HG03060 (cell line): ENCODE data around the gene LATS2.
"Not testable (repeated sequence)": the region's sequence is repeated elsewhere in the genome, so short reads cannot be mapped to it uniquely, and the experiment has no call there.

Experiments used
- ATAC-seq: cut with Tn5 transposase; IDR thresholded peaks from one replicate; pipeline ENCODE4 v1.9.1; 2021; ENCODE audit warnings: low read depth, moderate number of reproducible peaks; ENCODE audit not compliant: unreplicated experiment

The LATS2 gene

GRCh38 chr13:20972731-20973130, 88.7 kb downstream of the LATS2 start:
- no peak for ATAC-seq

GRCh38 chr13:20969182-20969581, 92.2 kb downstream of the LATS2 start:
- no peak for ATAC-seq

GRCh38 chr13:20968745-20969144, 92.6 kb downstream of the LATS2 start:
- ATAC-seq: no peak

GRCh38 chr13:20967340-20967739, 94.0 kb downstream of the LATS2 start:
- ATAC-seq: no peak

GRCh38 chr13:20964904-20965303, 96.5 kb downstream of the LATS2 start:
- ATAC-seq: no peak

GRCh38 chr13:20961663-20962062, 99.7 kb downstream of the LATS2 start:
- ATAC-seq: not testable (repeated sequence)

- ATAC-seq: no peak
Measured at GRCh38 chr13:20960663-20961309, 100.6 kb downstream of the LATS2 start.

GRCh38 chr13:20957049-20957620, 104.3 kb downstream of the LATS2 start:
- not testable (repeated sequence) for ATAC-seq

GRCh38 chr13:20955496-20955895, 105.9 kb downstream of the LATS2 start:
- ATAC-seq: no peak

- ATAC-seq: no peak
Measured at GRCh38 chr13:20953245-20953931, 108.0 kb downstream of the LATS2 start.

- ATAC-seq: no peak
Measured at GRCh38 chr13:20952838-20953237, 108.5 kb downstream of the LATS2 start.

GRCh38 chr13:20948001-20948400, 113.4 kb downstream of the LATS2 start:
- not testable (repeated sequence) for ATAC-seq

- ATAC-seq: no peak
Measured at GRCh38 chr13:20945952-20946383, 115.4 kb downstream of the LATS2 start.

GRCh38 chr13:20942938-20943559, 118.3 kb downstream of the LATS2 start:
- no peak for ATAC-seq

- ATAC-seq: not testable (repeated sequence)
Measured at GRCh38 chr13:20940511-20940910, 120.9 kb downstream of the LATS2 start.

- ATAC-seq: no peak
Measured at GRCh38 chr13:20940083-20940482, 121.3 kb downstream of the LATS2 start.

- ATAC-seq: no peak
Measured at GRCh38 chr13:20939662-20940061, 121.7 kb downstream of the LATS2 start.

GRCh38 chr13:20938302-20938701, 123.1 kb downstream of the LATS2 start:
- ATAC-seq: no peak

GRCh38 chr13:20927596-20928257, 133.7 kb downstream of the LATS2 start:
- no peak for ATAC-seq

GRCh38 chr13:20925395-20925790, 136.0 kb downstream of the LATS2 start:
- not testable (repeated sequence) for ATAC-seq
